A204.1 (cell line): Measurements from ENCODE around the gene PPP2R5B.
"Not testable (repeated sequence)": the region's sequence is repeated elsewhere in the genome, so short reads cannot be mapped to it uniquely, and the experiment has no call there.

Experiments
- FAIRE-seq: peaks from 2 replicates; lab custom pipeline; 2012; peaks lifted over from hg19 to GRCh38; lab: Jason Lieb, UNC

The PPP2R5B gene

GRCh38 chr11:64930340-64930739 lies 5.9 kb downstream of the PPP2R5B start:
- FAIRE-seq = no peak

GRCh38 chr11:64931290-64931689 lies 6.8 kb downstream of the PPP2R5B start:
- no peak for FAIRE-seq

GRCh38 chr11:64932324-64932723 lies 7.8 kb downstream of the PPP2R5B start:
- no peak for FAIRE-seq

GRCh38 chr11:64933213-64933934 lies 8.9 kb downstream of the PPP2R5B start:
- FAIRE-seq = no peak

GRCh38 chr11:64933935-64934681 lies 9.6 kb downstream of the PPP2R5B start:
- no peak for FAIRE-seq

GRCh38 chr11:64934682-64935358 lies 10.3 kb downstream of the PPP2R5B start:
- FAIRE-seq = no peak

GRCh38 chr11:64935359-64936081 lies 11.0 kb downstream of the PPP2R5B start, which contains the start of gene GPHA2:
Gene GPHA2, minus strand, starts transcription at chr11:64935893. Its CDS starts 433 bp downstream, at chr11:64935460.
- no peak for FAIRE-seq

- no peak for FAIRE-seq
Observed at GRCh38 chr11:64936539-64936938, 12.1 kb downstream of the PPP2R5B start.

- FAIRE-seq = no peak
Observed at GRCh38 chr11:64947208-64947814, 22.8 kb downstream of the PPP2R5B start.

- no peak for FAIRE-seq
Observed at GRCh38 chr11:64951529-64951928, 27.0 kb downstream of the PPP2R5B start.

GRCh38 chr11:64954201-64954600 lies 29.7 kb downstream of the PPP2R5B start:
- FAIRE-seq = no peak

GRCh38 chr11:64959498-64959897 lies 35.0 kb downstream of the PPP2R5B start:
- FAIRE-seq = no peak

GRCh38 chr11:64960719-64961118 lies 36.2 kb downstream of the PPP2R5B start:
- no peak for FAIRE-seq

- no peak for FAIRE-seq
Observed at GRCh38 chr11:64963072-64963631, 38.7 kb downstream of the PPP2R5B start.

- no peak for FAIRE-seq
Observed at GRCh38 chr11:64967375-64967774, 42.9 kb downstream of the PPP2R5B start.

GRCh38 chr11:64969209-64969608 lies 44.7 kb downstream of the PPP2R5B start:
- no peak for FAIRE-seq

GRCh38 chr11:64970731-64971151 lies 46.3 kb downstream of the PPP2R5B start:
- FAIRE-seq = no peak

GRCh38 chr11:64971421-64972233 lies 47.1 kb downstream of the PPP2R5B start, which contains the start of gene MAJIN:
Gene MAJIN, minus strand, starts transcription at chr11:64972108. Its CDS starts 12,703 bp downstream, at chr11:64959405.
- FAIRE-seq = no peak

GRCh38 chr11:64974124-64974523 lies 49.6 kb downstream of the PPP2R5B start:
- FAIRE-seq = no peak

- no peak for FAIRE-seq
Observed at GRCh38 chr11:64976651-64977050, 52.2 kb downstream of the PPP2R5B start.

GRCh38 chr11:64983339-64983738 lies 58.9 kb downstream of the PPP2R5B start:
- FAIRE-seq = not testable (repeated sequence)
